CD8-positive, alpha-beta memory T cell (primary cell): ENCODE data around the gene CA6. TPM values are rescaled to one million over a fixed set of nuclear protein-coding genes. Genes with fewer than 3 reads are reported as not detected.
A peak's percentile ranks its signal among the peaks of the same experiment; 100 is the strongest.
"Not testable (repeated sequence)": the region's sequence is repeated elsewhere in the genome, so short reads cannot be mapped to it uniquely, and the experiment has no call there.

Source experiments
- CTCF ChIA-PET: fragments of 350-600 bp; sonication (Branson Sonifier 250); formaldehyde crosslinking; loops from one replicate; lab custom pipeline; 2021; ENCODE audit warnings: antibody characterized with exemption; lab: Charles Lee
- POLR2A ChIA-PET: fragments of 350-600 bp; sonication (Branson Sonifier 250); formaldehyde crosslinking; loops from one replicate; lab custom pipeline; 2021; ENCODE audit warnings: antibody characterized with exemption; lab: Charles Lee
- DNase-seq, 5 donors: peaks; one replicate each; pipeline versions ENCODE4 v3.0.0 to v3.0.0-alpha.2; 2020 to 2022; ENCODE audit warnings: mixed read lengths in 1 of 5
- H3K27ac ChIP-seq: one replicate; pipeline ENCODE4 v1.7.0; 2013; ENCODE audit warnings: low read depth, mild to moderate bottlenecking, low read length, moderate library complexity
- H3K27me3 ChIP-seq: 2 replicates; pipeline ENCODE4 v1.7.0; 2013; ENCODE audit warnings: low read length, mild to moderate bottlenecking; ENCODE audit not compliant: insufficient read depth, poor library complexity, severe bottlenecking
- H3K36me3 ChIP-seq: 2 replicates; pipeline ENCODE4 v1.7.0; 2013; ENCODE audit warnings: mild to moderate bottlenecking, low read length, moderate library complexity; ENCODE audit not compliant: insufficient read depth
- H3K4me1 ChIP-seq: 2 replicates; pipeline ENCODE4 v1.7.0; 2013; ENCODE audit warnings: mild to moderate bottlenecking, low read length, moderate library complexity; ENCODE audit not compliant: insufficient read depth
- H3K4me3 ChIP-seq: 2 replicates; pipeline ENCODE4 v1.7.0; 2013; ENCODE audit warnings: mild to moderate bottlenecking, low read length
- H3K9me3 ChIP-seq: 2 replicates; pipeline ENCODE4 v1.7.0; 2013; ENCODE audit warnings: mild to moderate bottlenecking, low read length
- H3K27ac Mint-ChIP-seq, 8 donors: one replicate each; pipeline ENCODE4 v1.8.0; 2020 to 2021; ENCODE audit warnings: mixed read lengths in 8 of 8, mild to moderate bottlenecking in 6 of 8, inconsistent platforms in 3 of 8, moderate library complexity in 3 of 8
- H3K27me3 Mint-ChIP-seq, 2 donors: one replicate each; pipeline ENCODE4 v1.8.0; 2020 to 2021; ENCODE audit warnings: mixed read lengths in 2 of 2, mild to moderate bottlenecking in 1 of 2, moderate library complexity in 1 of 2
- H3K36me3 Mint-ChIP-seq, 3 donors: one replicate each; pipeline ENCODE4 v1.8.0; 2020 to 2021; ENCODE audit warnings: mixed read lengths in 3 of 3, inconsistent platforms in 1 of 3, mild to moderate bottlenecking in 1 of 3
- H3K4me1 Mint-ChIP-seq, 3 donors: one replicate each; pipeline ENCODE4 v1.8.0; 2020 to 2021; ENCODE audit warnings: mixed read lengths in 3 of 3, inconsistent platforms in 1 of 3, mild to moderate bottlenecking in 1 of 3
- H3K4me3 Mint-ChIP-seq, 7 donors: one replicate each; pipeline ENCODE4 v1.8.0; 2020 to 2021; ENCODE audit warnings: mixed read lengths in 7 of 7, mild to moderate bottlenecking in 6 of 7, moderate library complexity in 4 of 7, inconsistent platforms in 2 of 7
- H3K9me3 Mint-ChIP-seq, 5 donors: one replicate each; pipeline ENCODE4 v1.8.0; 2020 to 2022; ENCODE audit warnings: mixed read lengths in 5 of 5, mild to moderate bottlenecking in 3 of 5, moderate library complexity in 2 of 5, inconsistent platforms in 1 of 5
- polyA plus RNA-seq: library from polyadenylated mRNA; unstranded; fragments of 300-500 nt; fragmentation: Illumina TruSeq; gene quantifications from one replicate; pipeline ENCODE4 v1.2.3, GENCODE V29; 2021
- total RNA-seq, 2 experiments: library from RNA; stranded (reverse); gene quantifications; one replicate each; pipeline ENCODE4 v1.2.3, GENCODE V29; 2021

CA6 gene
- total and polyA plus RNA-seq, 3 experiments from 2014 or later = 1.2 to 3.7 (median 1.4) TPM

GRCh38 chr1:8930116-8930515, 15.6 kb upstream of the CA6 start:
- ChIA-PET POLR2A (no interaction called here), CTCF (interaction anchor here (1.4 kb wide), 1 partner anchor 53 kb away, joined by 4 read pairs; no protein-coding TSS in a partner anchor)
- no peak overlapping the region for H3K4me3 Mint-ChIP-seq
- Histone ChIP-seq H3K4me1 (peaks cover 34% of the 10 kb centered on the region), H3K27ac (no peak overlapping the region), H3K4me3 (no peak overlapping the region), H3K9me3 (no peaks in the 10 kb centered on the region), H3K36me3 (no peaks in the 10 kb centered on the region), H3K27me3 (no peaks in the 10 kb centered on the region)
- peaks cover 0 to 7% (median 2%) of the 10 kb centered on the region in 3 donors for H3K4me1 Mint-ChIP-seq
- peak overlapping the region in 3 of 8 donors; percentile 7 to 47 (median 32) for H3K27ac Mint-ChIP-seq
- no peaks in the 10 kb centered on the region for H3K9me3 Mint-ChIP-seq
- peak in 1 of 5 donors; percentile 46 for DNase-seq
- no peaks in the 10 kb centered on the region for H3K27me3 Mint-ChIP-seq
- H3K36me3 Mint-ChIP-seq = no peaks in the 10 kb centered on the region

GRCh38 chr1:8937051-8937450, 8.6 kb upstream of the CA6 start:
- H3K27ac Mint-ChIP-seq, POLR2A ChIA-PET, H3K27ac ChIP-seq, H3K4me3 Mint-ChIP-seq, H3K27me3 Mint-ChIP-seq, H3K4me3 ChIP-seq, H3K9me3 Mint-ChIP-seq, H3K36me3 ChIP-seq, DNase-seq, H3K36me3 Mint-ChIP-seq, H3K9me3 ChIP-seq, H3K27me3 ChIP-seq: not testable (repeated sequence)
- CTCF ChIA-PET = interaction anchor here (0.6 to 2.0 kb wide), 2 partner anchors 19 to 123 kb away, joined by 3 to 6 read pairs; no protein-coding TSS in a partner anchor
- peaks cover 31% of the 10 kb centered on the region for H3K4me1 ChIP-seq
- peaks cover 22 to 35% (median 30%) of the 10 kb centered on the region in 3 donors for H3K4me1 Mint-ChIP-seq

GRCh38 chr1:8937701-8938100, 8.0 kb upstream of the CA6 start:
- Histone ChIP-seq H3K36me3 (no peaks in the 10 kb centered on the region), H3K27me3 (no peaks in the 10 kb centered on the region), H3K4me1 (peaks cover 31% of the 10 kb centered on the region), H3K9me3 (no peaks in the 10 kb centered on the region), H3K27ac (no peak overlapping the region), H3K4me3 (no peak overlapping the region)
- DNase-seq = no peak
- Mint-ChIP-seq H3K9me3 (no peaks in the 10 kb centered on the region), H3K36me3 (peaks cover 0 to 3% (median 0%) of the 10 kb centered on the region in 3 donors), H3K27ac (peak overlapping the region in 2 of 8 donors; percentile 38 to 44), H3K27me3 (peaks cover 0 to 2% of the 10 kb centered on the region in 2 donors), H3K4me1 (peaks cover 24 to 39% (median 33%) of the 10 kb centered on the region in 3 donors), H3K4me3 (no peak overlapping the region)
- POLR2A ChIA-PET = no interaction called here
- CTCF ChIA-PET = interaction anchor here (2.0 kb wide), 1 partner anchor 20 kb away, joined by 6 read pairs; no protein-coding TSS in a partner anchor

- CTCF ChIA-PET = interaction anchor here (0.9 to 2.0 kb wide), 4 partner anchors 11 to 76 kb away, joined by 3 to 6 read pairs (median 4); no protein-coding TSS in a partner anchor
- H3K27ac ChIP-seq = no peak overlapping the region
- peaks cover 0 to 2% of the 10 kb centered on the region in 2 donors for H3K27me3 Mint-ChIP-seq
- no peak overlapping the region for H3K4me3 ChIP-seq
- no peaks in the 10 kb centered on the region for H3K27me3 ChIP-seq
- H3K36me3 Mint-ChIP-seq = peaks cover 0 to 3% (median 0%) of the 10 kb centered on the region in 3 donors
- peak in 1 of 5 donors; percentile 44 for DNase-seq
- peak overlapping the region in 1 of 7 donors; percentile 20 for H3K4me3 Mint-ChIP-seq
- H3K36me3 ChIP-seq = no peaks in the 10 kb centered on the region
- no peaks in the 10 kb centered on the region for H3K9me3 Mint-ChIP-seq
- H3K27ac Mint-ChIP-seq = peak overlapping the region in 6 of 8 donors; percentile 1 to 80 (median 62)
- POLR2A ChIA-PET = no interaction called here
- H3K4me1 ChIP-seq = peaks cover 37% of the 10 kb centered on the region
- peaks cover 26 to 45% (median 35%) of the 10 kb centered on the region in 3 donors for H3K4me1 Mint-ChIP-seq
- no peaks in the 10 kb centered on the region for H3K9me3 ChIP-seq
Measured at GRCh38 chr1:8938232-8938999, 7.3 kb upstream of the CA6 start.

- H3K4me1 Mint-ChIP-seq = peaks cover 26 to 50% (median 35%) of the 10 kb centered on the region in 3 donors
- Histone ChIP-seq H3K4me3 (no peak overlapping the region), H3K27ac (no peak overlapping the region), H3K27me3 (no peaks in the 10 kb centered on the region), H3K9me3 (no peaks in the 10 kb centered on the region), H3K36me3 (no peaks in the 10 kb centered on the region), H3K4me1 (peaks cover 42% of the 10 kb centered on the region)
- no peak overlapping the region for H3K4me3 Mint-ChIP-seq
- H3K27ac Mint-ChIP-seq = peak overlapping the region in 1 of 8 donors; percentile 64
- H3K9me3 Mint-ChIP-seq = no peaks in the 10 kb centered on the region
- H3K27me3 Mint-ChIP-seq = peaks cover 0 to 2% of the 10 kb centered on the region in 2 donors
- POLR2A ChIA-PET = no interaction called here
- DNase-seq = no peak
- H3K36me3 Mint-ChIP-seq = peaks cover 0 to 3% (median 0%) of the 10 kb centered on the region in 3 donors
- CTCF ChIA-PET = interaction anchor here (0.9 to 1.2 kb wide), 3 partner anchors 11 to 77 kb away, joined by 3 to 4 read pairs (median 4); no protein-coding TSS in a partner anchor
Measured at GRCh38 chr1:8939000-8939265, 6.7 kb upstream of the CA6 start.

GRCh38 chr1:8939362-8939995, 6.2 kb upstream of the CA6 start:
- no peak overlapping the region for H3K27ac ChIP-seq
- no peak for DNase-seq
- CTCF ChIA-PET = interaction anchor here (0.9 to 1.2 kb wide), 3 partner anchors 10 to 77 kb away, joined by 3 to 4 read pairs (median 4); no protein-coding TSS in a partner anchor

GRCh38 chr1:8941906-8942305, 3.8 kb upstream of the CA6 start:
- H3K4me1 ChIP-seq = peaks cover 72% of the 10 kb centered on the region
- peaks cover 0 to 3% (median 0%) of the 10 kb centered on the region in 3 donors for H3K36me3 Mint-ChIP-seq
- peaks cover 0 to 4% of the 10 kb centered on the region in 2 donors for H3K27me3 Mint-ChIP-seq
- H3K9me3 ChIP-seq = no peaks in the 10 kb centered on the region
- H3K9me3 Mint-ChIP-seq = no peaks in the 10 kb centered on the region
- no peaks in the 10 kb centered on the region for H3K36me3 ChIP-seq
- no peak for DNase-seq
- no peak overlapping the region for H3K27ac Mint-ChIP-seq
- ChIA-PET CTCF (interaction anchor here (0.7 to 1.4 kb wide), 4 partner anchors 21 to 81 kb away, joined by 3 to 4 read pairs (median 3); no protein-coding TSS in a partner anchor), POLR2A (interaction anchor here (0.5 kb wide), 1 partner anchor 37 kb away, joined by 3 read pairs; no protein-coding TSS in a partner anchor)
- H3K4me1 Mint-ChIP-seq = peaks cover 40 to 77% (median 60%) of the 10 kb centered on the region in 3 donors
- H3K4me3 ChIP-seq = no peak overlapping the region
- H3K27me3 ChIP-seq = no peaks in the 10 kb centered on the region
- no peak overlapping the region for H3K4me3 Mint-ChIP-seq
- H3K27ac ChIP-seq = no peak overlapping the region

More at GRCh38 chr1:8939362-8939995, 6.2 kb upstream of the CA6 start:
- no peak overlapping the region for H3K4me3 ChIP-seq
- peak overlapping the region in 2 of 7 donors; percentile 31 to 42 for H3K4me3 Mint-ChIP-seq
- H3K9me3 Mint-ChIP-seq = no peaks in the 10 kb centered on the region
- no peaks in the 10 kb centered on the region for H3K36me3 ChIP-seq
- H3K36me3 Mint-ChIP-seq = peaks cover 0 to 3% (median 0%) of the 10 kb centered on the region in 3 donors
- POLR2A ChIA-PET = interaction anchor here (0.6 kb wide), 1 partner anchor 16 kb away, joined by 3 read pairs; no protein-coding TSS in a partner anchor
- no peaks in the 10 kb centered on the region for H3K9me3 ChIP-seq
- H3K4me1 Mint-ChIP-seq = peaks cover 29 to 53% (median 39%) of the 10 kb centered on the region in 3 donors
- peaks cover 0 to 2% of the 10 kb centered on the region in 2 donors for H3K27me3 Mint-ChIP-seq
- H3K27me3 ChIP-seq = no peaks in the 10 kb centered on the region
- peak overlapping the region in 6 of 8 donors; percentile 23 to 66 (median 38) for H3K27ac Mint-ChIP-seq
- peaks cover 48% of the 10 kb centered on the region for H3K4me1 ChIP-seq
